Endodermal cell (in vitro differentiated cells): Measurements from ENCODE around the gene ADH4. TPM values are rescaled to one million over a fixed set of nuclear protein-coding genes. Genes with fewer than 3 reads are reported as not detected.

Experiments used
- DNase-seq: peaks from one replicate; pipeline ENCODE4 v3.0.0-alpha.2; 2017
- H3K27ac ChIP-seq: 2 replicates; pipeline ENCODE4 v1.5.1; 2013; ENCODE audit warnings: mild to moderate bottlenecking, low read depth, low read length, moderate library complexity
- H3K27me3 ChIP-seq: 2 replicates; pipeline ENCODE4 v1.6.1; 2013; ENCODE audit warnings: mild to moderate bottlenecking, low read length, moderate library complexity; ENCODE audit not compliant: insufficient read depth, control insufficient read depth, poor library complexity, severe bottlenecking
- H3K36me3 ChIP-seq: 2 replicates; pipeline ENCODE4 v1.7.0; 2013; ENCODE audit warnings: mild to moderate bottlenecking, low read length, moderate library complexity; ENCODE audit not compliant: control insufficient read depth, insufficient read depth
- H3K4me1 ChIP-seq: one replicate; pipeline ENCODE4 v1.7.0; 2013; ENCODE audit warnings: low read length; ENCODE audit not compliant: control insufficient read depth, insufficient read depth
- H3K4me3 ChIP-seq: 2 replicates; pipeline ENCODE4 v1.5.1; 2013; ENCODE audit warnings: mild to moderate bottlenecking, low read length, moderate library complexity
- H3K9ac ChIP-seq: 2 replicates; pipeline ENCODE4 v1.6.1; 2013; ENCODE audit warnings: mild to moderate bottlenecking, low read length, moderate library complexity; ENCODE audit not compliant: poor library complexity, severe bottlenecking; ENCODE audit errors: extremely low read depth
- H3K9me3 ChIP-seq: 2 replicates; pipeline ENCODE4 v1.6.1; 2013; ENCODE audit warnings: mild to moderate bottlenecking, low read length, moderate library complexity; ENCODE audit not compliant: control insufficient read depth
- H3K27ac Mint-ChIP-seq: 2 replicates; pipeline ENCODE4 v1.8.0; 2020; ENCODE audit warnings: mixed read lengths
- H3K27me3 Mint-ChIP-seq: 2 replicates; pipeline ENCODE4 v1.8.0; 2021; ENCODE audit warnings: mild to moderate bottlenecking, mixed read lengths; ENCODE audit not compliant: insufficient read depth
- H3K36me3 Mint-ChIP-seq: 2 replicates; pipeline ENCODE4 v1.8.0; 2020; ENCODE audit warnings: low read depth, mixed read lengths
- H3K4me1 Mint-ChIP-seq: 2 replicates; pipeline ENCODE4 v1.8.0; 2020; ENCODE audit warnings: mixed read lengths
- H3K4me3 Mint-ChIP-seq: 2 replicates; pipeline ENCODE4 v1.8.0; 2020; ENCODE audit warnings: mild to moderate bottlenecking, moderate library complexity, mixed read lengths
- H3K9me3 Mint-ChIP-seq: 2 replicates; pipeline ENCODE4 v1.8.0; 2020; ENCODE audit warnings: mild to moderate bottlenecking, mixed read lengths
- CTCF ChIP-seq: fragments of 200-600 bp; sonication (generic); conservative IDR thresholded peaks from 2 replicates; pipeline ENCODE4 v1.5.0; 2021; ENCODE audit warnings: antibody characterized with exemption, mild to moderate bottlenecking
- WGBS, 2 experiments: methylation state at CpG; one replicate each; pipeline versions ENCODE4 v1.1.5 to v1.1.7; 2013; ENCODE audit warnings: missing lambda C conversion rate in 2 of 2, mixed read lengths in 1 of 2; ENCODE audit not compliant: insufficient coverage in 1 of 2, insufficient read length in 1 of 2; 5-methylcytosine and 5-hydroxymethylcytosine counted together
- total RNA-seq, 2 donors: library from RNA; stranded (reverse); fragmentation: NEBNext Ultra II Directional in 1 of 2; extraction: Animal tissue kit (Norgen Biotek cat#: 25700) in 1 of 2; gene quantifications; 2 replicates in 1 of 2; 3 replicates in 1 of 2; pipeline ENCODE4 v1.2.1, GENCODE V29; 2021

ADH4 gene
- total RNA-seq, 2 donors from 2014 or later, result not detected

- peaks cover 3% of the 10 kb centered on the region for H3K36me3 Mint-ChIP-seq
- Histone ChIP-seq H3K9ac (no peak overlapping the region), H3K27ac (no peak overlapping the region), H3K36me3 (no peaks in the 10 kb centered on the region), H3K9me3 (peaks cover 10% of the 10 kb centered on the region), H3K4me3 (no peak overlapping the region), H3K4me1 (no peaks in the 10 kb centered on the region), H3K27me3 (no peaks in the 10 kb centered on the region)
- H3K9me3 Mint-ChIP-seq, result peaks cover 7% of the 10 kb centered on the region
- DNase-seq, result no peak
- no peaks in the 10 kb centered on the region for H3K27me3 Mint-ChIP-seq
- no peak overlapping the region for H3K27ac Mint-ChIP-seq
- no peaks in the 10 kb centered on the region for H3K4me1 Mint-ChIP-seq
- TF ChIP-seq CTCF, result no peak
- 90 to 100% methylated on average over 2 to 3 of the region's 3 CpGs for WGBS, 2 experiments
- no peak overlapping the region for H3K4me3 Mint-ChIP-seq
Observed at GRCh38 chr4:99134586-99134985, 9.5 kb downstream of the ADH4 start.

- H3K9me3 Mint-ChIP-seq, result peaks cover 24% of the 10 kb centered on the region
- 45% methylated on average over 2 of the region's 2 CpGs; no CpG with 5 or more reads in 1 of the 2 experiments for WGBS, 2 experiments
- Histone ChIP-seq H3K27me3 (no peaks in the 10 kb centered on the region), H3K4me1 (no peaks in the 10 kb centered on the region), H3K4me3 (no peak overlapping the region), H3K9me3 (peaks cover 17% of the 10 kb centered on the region), H3K9ac (no peak overlapping the region), H3K27ac (no peak overlapping the region), H3K36me3 (no peaks in the 10 kb centered on the region)
- no peak for DNase-seq
- peaks cover 3% of the 10 kb centered on the region for H3K36me3 Mint-ChIP-seq
- no peaks in the 10 kb centered on the region for H3K4me1 Mint-ChIP-seq
- no peak overlapping the region for H3K4me3 Mint-ChIP-seq
- H3K27ac Mint-ChIP-seq, result no peak overlapping the region
- no peak for TF ChIP-seq CTCF
- no peaks in the 10 kb centered on the region for H3K27me3 Mint-ChIP-seq
Observed at GRCh38 chr4:99131378-99131777, 12.7 kb downstream of the ADH4 start.

GRCh38 chr4:99126376-99126775 is 17.7 kb downstream of the ADH4 start:
- Histone ChIP-seq H3K36me3 (no peaks in the 10 kb centered on the region), H3K4me1 (no peaks in the 10 kb centered on the region), H3K27me3 (no peaks in the 10 kb centered on the region), H3K27ac (no peak overlapping the region), H3K4me3 (no peak overlapping the region), H3K9ac (no peak overlapping the region), H3K9me3 (peaks cover 17% of the 10 kb centered on the region)
- H3K36me3 Mint-ChIP-seq, result peaks cover 3% of the 10 kb centered on the region
- no peaks in the 10 kb centered on the region for H3K27me3 Mint-ChIP-seq
- TF ChIP-seq CTCF, result no peak
- no peak overlapping the region for H3K4me3 Mint-ChIP-seq
- WGBS, 2 experiments, result 78 to 80% methylated on average over 1 of the region's 1 CpG
- no peak overlapping the region for H3K27ac Mint-ChIP-seq
- DNase-seq, result no peak
- H3K9me3 Mint-ChIP-seq, result peaks cover 24% of the 10 kb centered on the region
- H3K4me1 Mint-ChIP-seq, result no peaks in the 10 kb centered on the region
